GM21717 (cell line): ENCODE measurements around the gene GPRC6A.
A peak's percentile ranks its signal among the peaks of the same experiment; 100 is the strongest.

Source experiments
- ATAC-seq: cut with Tn5 transposase; IDR thresholded peaks from one replicate; pipeline ENCODE4 v1.9.1; 2021; ENCODE audit warnings: mild to moderate bottlenecking, moderate library complexity; ENCODE audit not compliant: unreplicated experiment

GPRC6A gene

GRCh38 chr6:116793224-116793623, 35.7 kb downstream of the GPRC6A start:
- ATAC-seq = no peak

- no peak for ATAC-seq
Measured at GRCh38 chr6:116783852-116784251, 45.0 kb downstream of the GPRC6A start.

DNA sequence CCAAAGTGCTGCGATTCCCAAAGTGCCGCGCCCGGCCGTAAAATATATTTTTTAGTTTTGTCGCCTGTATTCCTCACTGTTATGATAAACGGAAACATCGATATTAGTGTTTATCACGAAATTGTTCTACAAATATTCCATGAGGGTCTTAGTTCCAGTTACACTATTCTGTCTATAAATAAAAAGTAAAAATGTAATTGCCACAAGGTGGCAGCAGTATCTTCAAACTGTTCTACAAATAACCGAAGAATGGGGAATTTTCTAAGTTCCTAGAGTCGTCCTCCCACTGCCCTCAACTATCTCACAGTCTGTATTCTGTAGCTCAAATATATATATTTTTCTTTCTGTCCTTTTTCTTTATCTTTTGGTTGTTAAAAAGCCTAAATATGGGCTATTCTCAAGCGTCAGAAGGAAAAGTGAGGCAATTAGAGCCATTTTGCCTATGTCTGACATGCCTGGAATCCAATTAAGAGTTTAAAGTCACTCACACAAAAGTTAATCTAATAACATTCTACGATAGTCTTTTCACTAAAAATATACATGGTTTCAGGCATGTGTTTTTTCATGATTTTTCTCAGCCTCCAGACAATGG, 49.2 kb downstream of the GPRC6A start:
- ATAC-seq = peak; percentile 79

DNA sequence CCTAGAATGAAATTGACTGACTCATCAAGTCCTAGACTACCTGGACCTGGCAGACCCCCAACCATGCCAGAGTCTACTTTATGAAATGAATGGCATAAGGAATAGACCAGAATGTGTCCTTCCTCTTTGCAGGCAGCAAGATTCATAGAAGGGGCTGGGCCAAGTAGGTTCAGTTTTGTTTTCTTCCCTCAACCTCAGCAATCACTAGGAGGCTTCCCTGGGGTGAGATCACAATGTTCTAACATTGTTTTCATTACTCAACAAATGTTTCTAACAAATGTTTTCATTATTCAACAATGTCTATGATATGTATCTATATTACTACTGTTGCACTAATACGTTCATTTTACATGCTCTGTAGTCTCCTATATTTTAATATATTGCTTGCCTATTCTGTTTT, 55.0 kb downstream of the GPRC6A start:
- ATAC-seq = no peak

GRCh38 chr6:116772450-116772849, 56.4 kb downstream of the GPRC6A start:
- ATAC-seq = no peak

DNA sequence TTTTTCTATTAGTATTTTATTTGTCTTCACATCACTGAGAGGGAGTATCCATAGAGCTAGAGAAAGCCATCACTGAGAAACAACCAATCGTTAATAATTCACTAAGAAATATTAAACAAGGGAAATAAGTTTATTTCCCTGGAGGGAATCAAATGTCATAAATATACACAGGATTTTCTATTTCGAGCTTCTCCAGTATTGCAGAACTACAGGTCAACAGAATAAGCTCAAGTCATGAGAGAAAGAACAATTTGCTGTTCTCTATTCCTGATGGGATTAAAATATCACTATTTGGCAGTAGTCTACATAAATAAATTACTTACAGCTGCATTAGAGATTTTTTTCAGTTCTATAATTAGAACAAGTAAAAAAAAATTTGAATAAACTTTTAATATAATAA, 61.2 kb downstream of the GPRC6A start:
- no peak for ATAC-seq

GRCh38 chr6:116766506-116767176, 62.2 kb downstream of the GPRC6A start:
- ATAC-seq = no peak

DNA sequence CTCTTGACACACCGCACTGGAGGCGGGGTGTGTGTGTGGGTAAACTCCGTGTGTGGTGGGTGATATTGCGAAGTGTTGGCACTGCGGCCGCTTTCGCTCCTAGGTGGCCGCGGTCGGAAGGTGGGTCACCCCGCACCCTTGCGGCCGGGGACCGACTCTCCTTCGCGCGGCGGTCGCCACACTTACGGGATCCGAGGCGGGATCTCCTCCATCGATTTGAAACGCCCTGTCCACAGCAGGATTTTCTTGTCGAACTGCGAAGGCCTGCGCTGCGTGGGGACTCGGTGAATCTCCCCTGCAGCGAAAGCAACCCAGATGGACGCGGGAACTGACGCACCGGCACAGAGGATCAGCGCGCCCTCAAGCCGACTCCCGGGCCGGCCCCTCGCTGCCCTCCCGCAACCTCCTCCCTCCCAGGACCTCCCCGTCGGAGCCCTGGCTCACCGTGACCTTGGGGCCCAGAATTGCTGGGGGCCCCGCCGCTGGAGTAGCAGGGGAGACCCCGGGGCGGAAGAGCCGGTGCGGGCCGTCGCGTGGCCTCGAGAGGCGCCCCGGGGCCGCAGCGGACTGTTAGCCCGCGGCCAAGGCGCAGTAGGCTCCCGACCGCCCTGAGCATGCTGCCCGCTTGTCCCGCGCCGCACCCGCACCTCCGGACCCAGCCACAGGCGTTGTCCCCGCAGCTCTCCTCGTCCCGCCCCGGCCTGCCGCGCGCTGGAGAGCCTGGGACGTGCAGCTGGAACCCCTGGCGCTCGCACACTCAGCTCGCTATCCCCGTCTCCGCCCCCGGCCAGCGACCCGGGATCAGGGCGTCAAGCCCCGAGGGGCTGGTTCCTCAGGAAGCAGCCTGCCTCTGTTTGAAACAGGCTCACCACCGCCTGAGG, 63.7 kb downstream of the GPRC6A start, which contains the start of gene FAM162B:
TSS of gene FAM162B (minus strand) at position 759 of the 881 bp plus-strand sequence. CDS start at position 616, 143 bp downstream.
- no peak for ATAC-seq

DNA sequence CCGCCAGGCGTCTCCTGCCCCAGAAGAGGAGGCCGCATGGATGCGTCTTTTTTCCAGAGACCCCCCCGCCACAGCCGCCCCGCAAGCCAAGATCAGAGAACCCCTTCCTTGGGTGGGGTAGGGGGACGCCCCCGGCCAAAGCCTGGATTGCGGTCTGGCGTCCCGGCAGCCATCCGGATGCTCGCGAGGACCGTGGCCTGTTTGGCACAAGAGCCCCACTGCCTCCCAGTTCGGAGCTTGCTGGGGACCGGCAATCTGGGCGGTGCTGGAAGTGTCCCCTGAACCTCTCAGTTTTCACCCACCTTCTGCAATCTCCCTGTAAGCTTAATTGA, 64.3 kb downstream of the GPRC6A start:
- ATAC-seq = no peak

GRCh38 chr6:116763906-116764628, 64.8 kb downstream of the GPRC6A start:
- ATAC-seq = no peak

GRCh38 chr6:116763048-116763447, 65.8 kb downstream of the GPRC6A start:
- no peak for ATAC-seq

- no peak for ATAC-seq
Measured at GRCh38 chr6:116762235-116762634, 66.6 kb downstream of the GPRC6A start.

DNA sequence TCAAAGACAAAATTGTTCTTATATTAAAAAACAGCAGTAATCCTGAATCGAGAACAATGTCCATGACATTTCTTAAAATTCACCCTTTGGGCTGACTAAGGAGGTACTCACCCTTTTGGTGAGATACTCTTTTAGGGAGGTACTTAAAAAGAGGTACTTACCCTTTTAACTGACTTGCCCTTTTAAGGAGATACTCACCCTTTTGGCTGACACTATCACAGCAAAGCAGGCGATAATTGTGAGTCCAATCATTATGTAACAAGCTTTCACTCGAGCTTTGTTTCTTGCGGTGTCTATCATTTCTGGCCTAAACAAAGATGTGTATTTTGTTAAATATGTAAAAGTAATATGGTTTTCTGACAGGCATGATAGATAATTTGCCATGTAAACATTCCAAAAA, 67.1 kb downstream of the GPRC6A start:
- no peak for ATAC-seq

DNA sequence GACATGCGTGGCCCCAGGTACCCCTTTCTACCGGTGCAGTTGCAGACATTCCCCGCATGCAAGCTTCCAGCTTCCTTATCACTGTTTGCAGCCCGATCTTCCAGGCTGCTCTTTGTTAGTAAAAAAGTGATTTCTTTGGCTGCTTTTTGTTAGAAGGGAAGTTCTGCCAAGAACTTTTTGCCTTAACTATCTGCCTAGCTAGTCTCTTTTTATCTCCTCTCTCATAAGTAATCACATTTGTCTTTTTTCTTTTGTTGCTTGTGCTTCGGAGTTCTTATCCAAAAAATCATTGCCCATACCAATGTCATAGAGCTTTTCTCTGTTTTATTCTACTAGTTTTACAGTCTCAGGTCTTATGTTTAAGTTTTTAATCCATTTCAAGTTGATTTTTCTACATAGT, 83.7 kb downstream of the GPRC6A start:
- no peak for ATAC-seq
